ENCODE data around the gene CHIC1.

- TF ChIP-seq, protein P1, sequence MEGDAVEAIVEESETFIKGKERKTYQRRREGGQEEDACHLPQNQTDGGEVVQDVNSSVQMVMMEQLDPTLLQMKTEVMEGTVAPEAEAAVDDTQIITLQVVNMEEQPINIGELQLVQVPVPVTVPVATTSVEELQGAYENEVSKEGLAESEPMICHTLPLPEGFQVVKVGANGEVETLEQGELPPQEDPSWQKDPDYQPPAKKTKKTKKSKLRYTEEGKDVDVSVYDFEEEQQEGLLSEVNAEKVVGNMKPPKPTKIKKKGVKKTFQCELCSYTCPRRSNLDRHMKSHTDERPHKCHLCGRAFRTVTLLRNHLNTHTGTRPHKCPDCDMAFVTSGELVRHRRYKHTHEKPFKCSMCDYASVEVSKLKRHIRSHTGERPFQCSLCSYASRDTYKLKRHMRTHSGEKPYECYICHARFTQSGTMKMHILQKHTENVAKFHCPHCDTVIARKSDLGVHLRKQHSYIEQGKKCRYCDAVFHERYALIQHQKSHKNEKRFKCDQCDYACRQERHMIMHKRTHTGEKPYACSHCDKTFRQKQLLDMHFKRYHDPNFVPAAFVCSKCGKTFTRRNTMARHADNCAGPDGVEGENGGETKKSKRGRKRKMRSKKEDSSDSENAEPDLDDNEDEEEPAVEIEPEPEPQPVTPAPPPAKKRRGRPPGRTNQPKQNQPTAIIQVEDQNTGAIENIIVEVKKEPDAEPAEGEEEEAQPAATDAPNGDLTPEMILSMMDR (IDR thresholded peaks at IDR 0.05 in 2 of 3, conservative IDR thresholded peaks at IDR 0.05 in 1 of 3; ENCODE audit: control insufficient read depth in 2 of 3, extremely low read depth in 1 of 3, insufficient read depth in 1 of 3, low read depth in 3 of 3, low read length in 3 of 3) = no peak
- no peak for TF ChIP-seq SPI1 (IDR thresholded peaks at IDR 0.05; ENCODE audit: borderline replicate concordance, insufficient read depth, low read depth, low read length)
- TF ChIP-seq, protein P2, sequence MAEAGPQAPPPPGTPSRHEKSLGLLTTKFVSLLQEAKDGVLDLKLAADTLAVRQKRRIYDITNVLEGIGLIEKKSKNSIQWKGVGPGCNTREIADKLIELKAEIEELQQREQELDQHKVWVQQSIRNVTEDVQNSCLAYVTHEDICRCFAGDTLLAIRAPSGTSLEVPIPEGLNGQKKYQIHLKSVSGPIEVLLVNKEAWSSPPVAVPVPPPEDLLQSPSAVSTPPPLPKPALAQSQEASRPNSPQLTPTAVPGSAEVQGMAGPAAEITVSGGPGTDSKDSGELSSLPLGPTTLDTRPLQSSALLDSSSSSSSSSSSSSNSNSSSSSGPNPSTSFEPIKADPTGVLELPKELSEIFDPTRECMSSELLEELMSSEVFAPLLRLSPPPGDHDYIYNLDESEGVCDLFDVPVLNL (IDR thresholded peaks at IDR 0.05; ENCODE audit: low read depth, low read length) = no peak
- TF ChIP-seq LARP7 (IDR thresholded peaks at IDR 0.05) = no peak
Observed at GRCh38 chrX:73561801-73562200, 1.2 kb upstream of the CHIC1 start.

Measured in GM12878 (cell line).